Breast epithelium (tissue), 3 donors: Measurements from ENCODE around the gene SLC25A21.

Experiments used
- CTCF ChIP-seq, 3 donors: fragments of 450-650 bp; IDR thresholded peaks; one replicate each; pipeline ENCODE4 v1.5.1; 2016 to 2017; ENCODE audit warnings: antibody characterized with exemption in 3 of 3, mild to moderate bottlenecking in 3 of 3, moderate library complexity in 3 of 3
- POLR2AphosphoS5 ChIP-seq, 3 donors: sonication (generic); formaldehyde crosslinking; IDR thresholded peaks; one replicate each; pipeline ENCODE4 v1.6.1; 2017; ENCODE audit warnings: antibody characterized with exemption in 3 of 3

GRCh38 chr14:36756226-36756625 is 416.2 kb downstream of the SLC25A21 start:
- no peak for TF ChIP-seq CTCF (IDR thresholded peaks at IDR 0.05)
- TF ChIP-seq POLR2AphosphoS5 (IDR thresholded peaks at IDR 0.05) = no peak
